ENCODE data around the gene SLC16A10.

DNA sequence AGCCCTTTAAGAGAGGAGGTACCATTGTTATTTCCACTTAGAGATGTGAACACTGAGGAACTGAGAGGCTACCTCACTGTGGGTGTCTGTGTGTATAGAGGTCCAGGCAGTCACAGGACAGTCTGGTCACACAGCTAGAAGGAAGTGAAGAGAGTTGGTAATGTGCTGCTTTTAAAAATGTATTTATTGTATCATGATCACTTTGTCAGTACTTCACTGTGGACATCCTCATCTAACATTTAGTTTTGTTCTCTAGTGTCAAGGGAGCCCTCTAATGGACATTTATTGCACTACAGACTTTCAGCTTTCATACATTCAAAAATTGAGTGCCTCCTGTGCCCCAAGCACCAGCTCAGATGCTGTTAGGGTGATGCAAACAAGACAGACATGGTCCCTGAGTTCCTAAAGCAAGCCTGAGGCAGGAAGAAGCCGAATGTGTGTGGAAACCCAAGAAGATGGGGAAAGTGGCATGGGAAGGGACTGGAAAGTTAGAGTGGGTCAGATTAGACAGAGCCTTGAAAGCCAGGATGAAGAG is 123.0 kb downstream of the SLC16A10 start:
- TF ChIP-seq, protein P1, sequence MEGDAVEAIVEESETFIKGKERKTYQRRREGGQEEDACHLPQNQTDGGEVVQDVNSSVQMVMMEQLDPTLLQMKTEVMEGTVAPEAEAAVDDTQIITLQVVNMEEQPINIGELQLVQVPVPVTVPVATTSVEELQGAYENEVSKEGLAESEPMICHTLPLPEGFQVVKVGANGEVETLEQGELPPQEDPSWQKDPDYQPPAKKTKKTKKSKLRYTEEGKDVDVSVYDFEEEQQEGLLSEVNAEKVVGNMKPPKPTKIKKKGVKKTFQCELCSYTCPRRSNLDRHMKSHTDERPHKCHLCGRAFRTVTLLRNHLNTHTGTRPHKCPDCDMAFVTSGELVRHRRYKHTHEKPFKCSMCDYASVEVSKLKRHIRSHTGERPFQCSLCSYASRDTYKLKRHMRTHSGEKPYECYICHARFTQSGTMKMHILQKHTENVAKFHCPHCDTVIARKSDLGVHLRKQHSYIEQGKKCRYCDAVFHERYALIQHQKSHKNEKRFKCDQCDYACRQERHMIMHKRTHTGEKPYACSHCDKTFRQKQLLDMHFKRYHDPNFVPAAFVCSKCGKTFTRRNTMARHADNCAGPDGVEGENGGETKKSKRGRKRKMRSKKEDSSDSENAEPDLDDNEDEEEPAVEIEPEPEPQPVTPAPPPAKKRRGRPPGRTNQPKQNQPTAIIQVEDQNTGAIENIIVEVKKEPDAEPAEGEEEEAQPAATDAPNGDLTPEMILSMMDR (IDR thresholded peaks at IDR 0.05): peak in 2 of 3 donors; percentile 49 to 53
- no peak for TF ChIP-seq POLR2A (IDR thresholded peaks at IDR 0.05)

Data from breast epithelium (tissue), 3 donors.